IMR-90 (cell line): ENCODE results near the gene WDR6.

Experiments
- BHLHE40 ChIP-seq: fragments of 150-350 bp; IDR thresholded peaks from 2 replicates; pipeline ENCODE4 v1.6.1; 2016; ENCODE audit warnings: mild to moderate bottlenecking, low read depth, low read length
- CTCF ChIP-seq: conservative IDR thresholded peaks from 2 replicates; pipeline ENCODE4 v1.5.1; 2012; ENCODE audit warnings: mild to moderate bottlenecking, low read depth, low read length, improper control_type of control experiment
- ELK1 ChIP-seq: fragments of 150-350 bp; IDR thresholded peaks from 2 replicates; pipeline ENCODE4 v1.6.1; 2016; ENCODE audit warnings: low read depth, mild to moderate bottlenecking, low read length, moderate library complexity, borderline replicate concordance
- MAFK ChIP-seq: IDR thresholded peaks from 2 replicates; pipeline ENCODE4 v1.6.1; 2012; ENCODE audit warnings: low read depth, low read length, improper control_type of control experiment
- MAZ ChIP-seq: IDR thresholded peaks from 2 replicates; pipeline ENCODE4 v1.6.1; 2012; ENCODE audit warnings: low read depth, mild to moderate bottlenecking, low read length, improper control_type of control experiment, moderate library complexity, borderline replicate concordance
- MXI1 ChIP-seq: IDR thresholded peaks from 2 replicates; pipeline ENCODE4 v1.6.1; 2012; ENCODE audit warnings: low read depth, mild to moderate bottlenecking, low read length, moderate library complexity, borderline replicate concordance
- NFE2L2 ChIP-seq: fragments of 150-350 bp; IDR thresholded peaks from 2 replicates; pipeline ENCODE4 v1.6.1; 2016; ENCODE audit warnings: low read depth, mild to moderate bottlenecking, low read length
- POLR2A ChIP-seq: IDR thresholded peaks from 2 replicates; pipeline ENCODE4 v1.6.1; 2012; ENCODE audit warnings: mild to moderate bottlenecking, low read depth, low read length
- RAD21 ChIP-seq: IDR thresholded peaks from 2 replicates; pipeline ENCODE4 v1.6.1; 2012; ENCODE audit warnings: low read length, improper control_type of control experiment
- RFX5 ChIP-seq: IDR thresholded peaks from 2 replicates; pipeline ENCODE4 v1.8.0; 2012; ENCODE audit warnings: low read depth, mild to moderate bottlenecking, low read length, moderate library complexity
- USF2 ChIP-seq: fragments of 150-350 bp; IDR thresholded peaks from 2 replicates; pipeline ENCODE4 v1.6.1; 2017; ENCODE audit warnings: mild to moderate bottlenecking, antibody characterized with exemption, low read length, low read depth

GRCh38 chr3:49030321-49030720, 23.1 kb downstream of the WDR6 start:
- TF ChIP-seq MAFK, result no peak
- no peak for TF ChIP-seq CTCF
- TF ChIP-seq RFX5, result no peak
- no peak for TF ChIP-seq POLR2A
- TF ChIP-seq NFE2L2, result no peak
- no peak for TF ChIP-seq BHLHE40
- TF ChIP-seq MXI1, result no peak
- TF ChIP-seq RAD21, result no peak
- TF ChIP-seq ELK1, result no peak
- no peak for TF ChIP-seq USF2
- no peak for TF ChIP-seq MAZ
